ENCODE data around the gene NDUFV3.

- TF ChIP-seq BCL3 (CRISPR knock-in tag; IDR thresholded peaks at IDR 0.05) (no peak), SIN3A (IDR thresholded peaks at IDR 0.05; ENCODE audit: borderline replicate concordance, low read depth, low read length) (no peak), RFX5 (IDR thresholded peaks at IDR 0.05; ENCODE audit: low read depth, low read length) (no peak), HINFP (CRISPR knock-in tag; IDR thresholded peaks at IDR 0.05; ENCODE audit: low read depth) (no peak)
These were observed 31.2 kb upstream of the NDUFV3 start for GRCh38 chr21:42861848-42862400.
